DMS53 (cell line): ENCODE results near the gene TSC1.
A peak's percentile ranks its signal among the peaks of the same experiment; 100 is the strongest.
"Not testable (repeated sequence)": the region's sequence is repeated elsewhere in the genome, so short reads cannot be mapped to it uniquely, and the experiment has no call there.

ENCODE experiments used
- DNase-seq: peaks from one replicate; lab custom pipeline; 2025; lab: John Stamatoyannopoulos, UW

TSC1 gene

DNA sequence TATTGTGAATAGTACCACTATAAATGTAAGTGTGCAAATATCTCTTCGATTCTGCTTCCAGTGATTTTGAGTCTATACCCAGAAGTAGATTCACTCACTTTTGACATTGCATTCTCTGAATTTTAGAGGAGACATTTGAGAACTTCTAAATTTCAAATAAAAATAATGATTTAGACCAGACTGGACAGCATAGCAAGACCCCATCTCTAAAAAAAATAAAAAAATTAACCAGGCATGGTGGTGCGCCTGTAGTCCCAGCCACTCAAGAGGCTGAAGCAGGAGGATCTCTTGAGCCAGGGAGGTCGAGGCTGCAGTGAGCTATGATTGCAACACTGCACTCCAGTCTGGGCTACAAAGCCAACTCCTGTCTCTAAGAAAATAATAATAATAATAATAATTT, 32.2 kb upstream of the TSC1 start:
- no peak for DNase-seq

DNA sequence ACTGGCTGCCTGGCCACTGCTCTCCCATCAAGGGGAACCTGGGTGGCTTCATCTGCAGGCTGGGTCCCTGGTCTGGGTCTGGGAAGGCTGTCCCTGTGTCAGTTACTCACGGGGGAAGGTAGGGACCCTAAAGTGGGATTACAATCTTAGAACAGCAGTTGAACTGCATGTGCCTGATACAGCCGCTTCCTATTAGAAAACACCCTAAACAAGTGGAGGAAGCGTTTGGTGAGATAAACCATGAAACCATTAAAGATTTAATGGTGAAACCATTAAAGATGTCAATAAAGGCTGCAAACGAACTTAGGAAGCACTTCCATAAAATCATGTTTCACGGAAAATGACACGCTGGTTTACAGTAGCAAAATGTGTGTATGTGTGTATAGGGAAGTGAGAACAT, 31.5 kb upstream of the TSC1 start:
- no peak for DNase-seq

DNA sequence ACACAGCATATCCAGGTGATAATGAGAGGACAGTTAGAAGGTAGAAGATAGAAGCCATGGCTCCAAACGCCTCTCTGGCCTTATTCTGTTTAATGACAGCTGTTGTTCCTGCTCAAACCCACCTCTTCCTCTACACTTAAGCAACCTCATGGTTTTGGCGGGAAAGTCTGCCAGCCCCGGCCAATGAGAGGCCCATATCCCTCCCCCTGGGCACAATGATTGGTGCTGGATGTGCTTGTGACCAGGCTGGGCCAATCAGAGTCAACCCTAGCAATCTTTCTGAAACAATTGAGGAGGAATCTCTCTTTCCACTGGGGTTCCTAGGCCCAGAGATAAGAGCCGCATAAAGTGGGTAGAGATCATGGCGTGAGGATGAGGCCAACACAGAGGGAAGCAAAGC, 29.3 kb upstream of the TSC1 start:
- peak; percentile 52 for DNase-seq

DNA sequence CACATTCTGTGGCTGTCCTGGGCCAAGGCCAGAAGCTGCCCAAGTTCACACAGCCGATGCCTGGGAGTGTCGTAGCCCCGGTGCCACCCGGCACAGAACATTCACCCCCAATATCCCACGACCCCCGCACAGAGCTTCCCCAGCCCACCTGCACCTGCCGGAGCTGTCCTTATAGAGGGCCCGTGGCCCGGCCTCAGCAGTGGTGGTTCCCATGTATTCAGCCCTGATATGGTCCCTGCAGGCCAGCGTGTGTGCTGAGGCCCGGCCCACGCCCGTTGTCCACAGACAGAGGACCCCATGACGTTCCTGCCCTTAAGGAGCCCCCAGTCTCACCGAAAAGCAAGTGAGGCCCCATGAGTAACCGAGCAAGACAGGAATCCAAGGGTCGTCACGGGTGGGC, 28.8 kb upstream of the TSC1 start:
- no peak for DNase-seq

DNA sequence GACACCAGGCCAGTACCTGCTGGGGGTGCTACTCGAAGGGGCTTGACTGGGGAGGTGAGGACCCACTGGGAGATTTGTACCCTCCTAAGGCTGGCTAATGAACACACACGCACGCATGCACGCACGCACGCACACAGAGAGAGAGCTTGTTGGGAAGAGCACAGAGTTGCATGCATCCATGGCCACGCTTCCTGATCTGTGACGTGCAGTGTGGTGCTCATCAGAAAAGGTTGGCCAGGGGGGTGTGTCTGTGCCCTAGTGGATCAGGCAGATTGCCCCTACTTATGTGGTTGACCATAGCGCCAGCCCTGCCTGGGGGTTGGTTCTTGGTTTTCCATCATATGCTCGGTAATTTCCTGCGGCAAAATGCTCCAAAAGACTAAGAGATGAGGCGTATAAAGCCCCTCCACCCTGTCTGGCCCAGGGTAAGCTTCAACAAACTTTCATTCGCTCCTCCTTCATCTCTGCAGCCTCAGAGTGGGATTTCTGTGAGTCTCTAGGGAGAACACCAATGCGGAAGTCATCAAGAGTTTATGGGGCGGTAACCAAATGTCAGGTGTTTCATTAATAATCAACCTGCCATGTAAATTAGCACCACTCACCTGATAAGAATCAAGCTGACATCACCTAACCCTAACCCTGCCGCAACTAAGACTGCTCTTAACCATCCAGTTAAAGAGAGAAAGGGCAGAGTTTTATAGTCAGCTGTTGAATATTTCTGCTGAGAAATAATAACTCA, 26.1 kb upstream of the TSC1 start:
- DNase-seq = no peak

DNA sequence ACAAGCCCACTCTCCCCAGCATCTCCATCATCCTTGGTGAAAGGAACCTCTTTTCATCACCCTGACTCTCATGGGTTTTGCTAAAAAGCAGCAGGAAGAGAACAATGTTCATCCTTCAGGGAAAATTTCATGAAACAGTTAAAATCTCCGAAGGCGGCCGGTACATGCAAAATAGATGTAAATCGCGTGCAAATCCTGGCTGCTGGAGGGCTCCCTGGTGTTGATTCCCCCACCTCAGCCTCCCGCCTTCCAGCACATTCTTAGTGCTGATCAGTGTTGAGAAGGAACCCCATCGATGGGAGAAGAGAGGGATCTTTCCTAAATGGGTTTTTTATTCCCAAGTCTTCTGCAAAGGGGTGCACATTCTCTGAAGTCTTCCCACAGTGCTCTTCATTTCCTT, 25.4 kb upstream of the TSC1 start:
- no peak for DNase-seq

DNA sequence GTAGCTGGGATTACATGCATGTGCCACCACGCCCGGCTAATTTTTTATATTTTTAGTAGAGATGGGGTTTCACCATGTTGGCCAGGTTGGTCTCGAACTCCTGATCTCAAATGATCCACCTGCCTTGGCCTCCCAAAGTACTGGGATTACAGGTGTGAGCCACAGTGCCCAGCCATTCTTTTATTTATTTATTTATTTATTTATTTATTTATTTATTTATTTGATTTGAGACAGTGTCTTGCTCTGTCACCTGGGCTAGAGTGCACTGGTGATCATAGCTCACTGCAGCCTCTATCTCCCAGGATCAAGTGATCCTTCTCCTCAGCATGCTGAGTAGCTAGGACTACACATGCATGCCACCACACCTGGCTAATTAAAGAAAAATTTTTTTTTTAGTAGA, 23.5 kb upstream of the TSC1 start:
- not testable (repeated sequence) for DNase-seq

DNA sequence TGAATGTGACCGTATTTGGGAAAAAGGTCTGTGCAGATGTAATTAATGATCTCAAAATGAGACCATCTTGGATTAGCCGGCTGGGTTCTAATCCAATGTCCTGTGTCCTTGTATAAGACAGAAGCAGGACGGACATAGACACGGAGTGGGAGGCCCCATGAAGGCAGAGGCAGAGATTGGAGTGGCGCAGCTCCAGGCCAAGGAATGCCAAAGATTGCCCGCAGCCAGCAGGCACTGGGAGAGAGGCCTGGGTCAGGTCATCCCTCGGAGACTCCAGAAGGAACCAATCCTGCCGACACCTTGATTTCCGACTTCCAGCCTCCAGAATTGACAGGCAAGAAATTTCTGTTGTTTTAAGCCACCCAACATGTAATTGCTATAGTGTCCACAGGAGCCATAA, 21.1 kb upstream of the TSC1 start:
- no peak for DNase-seq

DNA sequence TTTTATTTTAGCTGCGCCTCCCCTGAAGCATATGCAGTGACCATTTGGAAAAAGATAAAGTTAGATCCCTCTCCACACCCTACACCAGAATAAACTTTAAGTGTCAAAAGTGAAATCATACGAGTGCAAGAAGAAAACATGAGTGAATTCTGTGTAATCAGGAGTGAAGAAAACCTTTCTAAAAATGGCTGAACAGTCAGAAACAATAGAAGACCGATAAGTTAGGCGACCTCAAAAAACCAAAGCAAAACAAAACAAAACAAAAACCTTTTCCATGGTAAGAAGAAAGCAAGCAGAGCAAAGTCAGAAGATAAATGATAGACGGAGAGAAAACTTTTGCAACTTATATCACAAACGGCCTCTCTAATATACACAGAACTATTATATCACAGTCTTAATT, 16.6 kb upstream of the TSC1 start:
- DNase-seq = no peak

DNA sequence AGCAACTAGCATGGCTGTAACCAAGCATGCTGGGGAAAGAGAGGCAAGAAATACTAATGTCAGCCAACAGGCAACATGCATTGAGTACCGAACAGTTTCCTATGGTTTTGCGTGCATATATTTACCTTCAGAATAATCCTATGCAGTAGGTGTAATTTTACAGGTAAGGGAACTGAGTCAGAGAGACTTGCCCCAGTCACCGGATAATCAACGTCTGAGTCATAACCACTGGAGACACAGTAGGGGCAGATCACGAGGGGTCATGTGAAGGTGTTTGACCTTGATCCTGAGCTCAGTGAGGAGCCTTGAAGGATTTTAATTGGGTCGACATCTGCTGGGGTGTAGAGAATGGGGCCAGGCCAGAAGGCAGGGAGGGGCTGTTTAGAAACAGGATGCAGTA, 13.4 kb upstream of the TSC1 start:
- no peak for DNase-seq

DNA sequence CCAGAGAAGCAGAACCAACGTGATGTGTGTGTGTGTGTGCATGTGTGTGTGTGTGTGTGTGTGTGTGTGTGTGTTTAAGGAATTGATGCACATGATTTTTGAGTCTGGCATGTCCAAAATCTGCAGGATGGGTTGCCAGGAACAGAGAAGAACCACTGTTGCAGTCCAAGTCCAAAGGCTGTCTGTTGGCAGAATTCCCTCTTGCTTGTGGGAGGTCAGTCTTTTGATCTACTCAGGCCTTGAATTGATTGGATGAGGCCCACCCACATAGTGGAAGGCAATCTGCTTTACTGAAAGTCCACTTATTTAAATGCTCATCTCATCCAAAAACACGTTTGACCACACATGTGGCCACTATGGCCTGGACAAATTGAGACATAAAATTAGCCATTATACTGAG, 11.4 kb upstream of the TSC1 start:
- DNase-seq = no peak

DNA sequence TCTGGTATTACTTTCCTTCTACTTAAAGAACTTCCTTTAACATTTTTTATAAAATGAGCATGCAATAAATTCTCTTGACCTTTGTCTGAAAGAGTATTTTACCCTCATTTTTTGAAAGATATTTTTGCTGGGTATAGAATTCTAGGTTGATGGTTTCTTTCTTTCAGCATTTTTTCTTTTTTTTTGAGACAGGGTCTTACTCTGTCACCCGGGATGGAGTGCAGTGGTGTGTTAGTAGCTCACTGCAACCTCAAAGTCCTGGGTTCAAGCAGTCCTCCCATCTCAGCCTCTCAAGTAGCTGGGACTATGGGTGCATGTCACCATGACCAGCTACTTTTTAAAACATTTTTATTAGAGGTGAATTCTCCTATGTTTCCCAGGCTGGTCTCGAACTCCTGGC, 10.7 kb upstream of the TSC1 start:
- DNase-seq = no peak

DNA sequence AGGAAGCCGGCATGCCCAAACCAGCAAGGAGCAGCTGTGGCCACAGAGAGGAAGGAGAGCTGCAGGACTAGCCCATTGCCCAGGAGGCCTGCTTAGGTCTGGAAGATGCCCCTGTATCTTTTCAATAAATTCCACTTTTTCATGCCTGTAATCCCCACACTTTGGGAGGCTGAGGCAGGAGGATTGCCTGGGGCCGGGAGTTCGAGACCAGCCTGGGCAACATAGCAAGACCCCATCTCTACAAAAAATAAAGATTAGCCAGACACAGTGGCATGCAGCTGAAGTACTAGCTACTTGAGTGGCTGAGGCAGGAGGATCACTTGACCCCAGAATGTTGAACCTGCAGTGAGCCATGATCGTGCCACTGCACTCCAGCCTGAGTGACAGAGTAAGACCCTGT, 5.3 kb upstream of the TSC1 start:
- peak; percentile 12 for DNase-seq

DNA sequence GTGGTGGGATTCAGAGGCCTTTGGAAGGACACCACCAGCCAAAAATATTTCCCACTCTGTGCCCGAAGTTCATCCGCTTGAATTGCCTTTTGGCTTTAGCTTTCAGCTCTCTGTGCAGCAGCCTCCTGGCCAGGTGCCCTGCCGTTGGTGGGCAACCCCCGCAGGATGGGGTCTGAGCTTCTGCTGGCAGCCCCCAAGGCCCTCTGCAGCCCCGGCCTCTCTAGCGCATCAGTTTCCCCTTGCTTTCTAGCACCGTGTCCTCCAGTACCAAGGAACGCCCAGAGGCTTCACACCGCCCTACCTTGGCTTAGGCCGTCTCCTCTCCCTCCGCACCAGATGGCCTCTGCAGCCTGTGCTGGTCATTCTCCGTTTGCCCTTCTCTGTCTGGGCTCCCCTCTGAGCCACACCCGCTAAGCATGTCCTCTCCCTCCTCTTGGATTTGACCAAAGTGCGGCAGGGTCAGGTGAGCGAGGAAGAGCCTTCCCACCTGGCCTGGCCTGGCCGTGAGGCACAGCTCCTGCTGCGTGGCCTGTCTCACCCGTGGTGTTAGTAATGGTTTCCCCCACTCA, 4.2 kb upstream of the TSC1 start:
- no peak for DNase-seq

DNA sequence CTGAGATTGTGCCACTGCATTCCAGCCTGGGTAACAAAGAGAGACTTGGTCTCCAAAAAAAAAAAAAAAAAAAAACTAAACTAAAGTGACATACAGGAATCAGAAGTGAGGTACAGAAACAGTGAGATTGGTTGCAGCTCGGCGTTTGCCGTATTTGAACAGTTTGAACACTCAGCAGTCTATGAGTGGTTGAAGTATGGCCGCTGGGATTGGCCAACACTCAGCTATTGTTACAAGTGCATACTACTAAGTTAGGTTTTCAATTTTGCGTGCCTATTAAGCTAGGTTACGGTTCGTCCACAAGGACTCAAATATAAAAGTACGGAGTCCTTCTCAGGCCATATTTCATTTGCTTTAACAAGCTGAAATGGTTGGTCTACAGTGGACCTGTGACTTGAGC, 3.3 kb upstream of the TSC1 start:
- DNase-seq = no peak

DNA sequence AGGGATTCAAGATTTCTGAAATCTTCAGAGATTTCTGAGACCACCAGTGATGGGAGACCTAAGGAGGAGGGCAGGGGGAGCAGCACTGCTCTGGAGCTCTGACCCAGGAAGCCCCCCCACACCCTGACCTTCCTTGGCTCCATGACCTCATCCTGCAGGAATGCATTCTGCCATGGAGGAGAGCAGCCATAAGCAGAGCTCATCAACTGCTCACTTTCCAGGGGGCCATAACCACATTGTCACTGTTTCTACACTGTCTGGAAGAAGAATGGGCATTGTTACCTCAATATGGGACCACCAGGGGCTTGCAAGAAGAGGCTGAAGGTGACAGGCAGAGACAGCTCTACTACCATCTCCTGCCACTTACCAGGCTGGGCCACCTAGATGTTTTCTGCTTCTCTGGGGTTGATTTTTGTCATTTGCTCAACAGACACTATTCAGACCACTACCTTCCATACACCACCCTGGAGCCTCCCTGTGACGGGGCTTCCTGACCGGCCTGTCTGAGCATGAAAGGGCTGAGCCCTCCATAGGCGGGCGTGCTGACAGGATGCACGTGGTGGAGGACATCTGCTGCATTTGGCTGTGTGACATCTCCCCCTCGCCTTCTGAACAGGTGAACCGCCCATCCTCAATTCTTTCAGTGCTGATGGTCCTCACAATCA, 2.3 kb upstream of the TSC1 start:
- DNase-seq = peak; percentile 21

DNA sequence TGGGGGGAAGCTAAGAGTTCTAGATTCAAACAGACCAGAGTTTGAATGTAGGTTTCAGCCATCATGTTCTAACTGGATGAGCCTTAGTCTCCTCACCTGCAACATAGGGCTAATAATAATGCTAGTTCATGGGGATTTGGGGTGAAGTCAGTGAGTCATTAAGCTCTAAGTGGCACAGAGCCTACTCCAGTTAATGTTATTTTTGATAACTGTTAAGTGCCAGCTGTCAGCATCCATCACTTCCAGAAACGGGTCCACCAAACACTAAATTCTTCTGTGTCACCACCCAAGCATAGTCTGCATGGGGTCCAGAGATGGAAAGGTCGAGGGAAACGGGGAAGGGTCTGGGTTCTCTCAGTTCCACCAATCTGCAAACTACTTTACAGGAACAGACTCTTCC, 1.8 kb upstream of the TSC1 start:
- DNase-seq = no peak

DNA sequence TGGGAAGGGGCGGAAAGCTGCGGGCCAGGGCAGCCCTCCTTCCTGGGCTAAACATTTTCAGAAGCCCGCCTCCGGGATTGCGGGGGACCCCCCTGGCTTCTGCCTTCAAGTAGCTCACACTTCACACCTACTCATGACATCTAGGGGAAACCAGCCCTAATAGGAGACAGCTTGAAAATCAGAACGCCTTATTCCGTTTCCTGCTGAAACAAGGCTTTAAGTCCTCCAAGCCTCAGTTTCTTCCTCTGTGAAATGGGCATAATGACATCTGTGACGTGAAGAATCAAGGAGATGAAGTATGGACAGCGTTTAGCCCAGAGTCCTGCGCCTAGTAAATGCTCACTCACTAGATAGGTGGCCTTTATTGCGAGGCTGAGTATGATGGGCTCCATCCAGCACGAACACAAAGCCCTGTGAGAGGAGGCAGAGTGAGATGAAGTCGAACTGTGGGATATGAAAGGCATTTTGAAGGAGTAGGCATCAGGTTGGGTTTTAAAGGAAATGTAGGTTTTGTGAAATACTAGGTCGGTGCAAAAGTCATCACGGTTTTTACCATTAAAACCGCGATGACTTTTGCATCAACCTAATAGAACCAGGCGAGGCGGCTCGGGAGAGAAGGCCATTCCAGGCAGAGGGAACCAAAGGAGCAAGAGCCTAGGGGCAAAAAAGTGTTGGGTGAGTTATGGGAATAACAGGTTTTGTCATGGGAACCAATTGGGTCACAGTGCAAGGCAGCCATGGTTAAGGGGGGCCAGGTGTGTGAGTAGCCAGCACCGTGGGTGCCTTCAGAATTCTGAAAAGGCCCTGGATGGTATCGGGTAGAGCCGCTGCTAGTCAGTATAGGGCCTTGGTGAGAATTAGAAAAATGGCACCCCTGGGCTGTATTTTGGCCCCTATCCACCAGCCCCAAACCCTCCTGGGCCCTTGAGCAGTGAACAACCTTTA, 1.0 kb upstream of the TSC1 start:
- no peak for DNase-seq

DNA sequence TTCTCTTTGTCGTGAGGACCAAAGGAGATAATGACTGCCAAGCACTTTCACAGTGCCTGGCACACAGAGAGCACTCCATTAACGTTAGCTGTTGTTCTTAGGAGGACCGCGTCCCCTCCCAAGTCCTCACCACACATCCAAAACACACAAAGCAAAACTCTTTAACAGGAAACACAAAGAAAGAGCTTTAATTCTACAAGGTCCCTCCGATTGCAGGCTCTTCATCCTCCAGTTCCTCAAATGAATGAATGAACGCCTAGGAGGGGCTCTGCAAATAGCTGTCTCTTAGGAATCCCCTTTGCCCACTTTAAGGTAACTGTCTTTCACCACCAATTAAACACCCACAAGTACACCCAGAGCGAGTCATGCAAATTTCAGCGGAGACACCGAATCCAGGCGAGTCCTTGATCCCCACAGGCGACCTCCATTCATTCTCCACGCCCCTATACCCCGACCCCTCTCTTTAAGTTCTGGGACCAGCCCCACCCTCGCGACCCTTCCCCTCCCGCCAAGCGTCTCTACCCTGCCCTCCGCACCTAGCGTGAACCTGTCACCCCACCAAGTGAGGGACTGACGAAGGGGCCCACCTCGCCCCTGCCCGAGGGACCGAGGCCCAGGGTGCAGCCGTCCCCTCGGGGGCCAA, 644 bp downstream of the TSC1 start:
- DNase-seq = peak; percentile 37

DNA sequence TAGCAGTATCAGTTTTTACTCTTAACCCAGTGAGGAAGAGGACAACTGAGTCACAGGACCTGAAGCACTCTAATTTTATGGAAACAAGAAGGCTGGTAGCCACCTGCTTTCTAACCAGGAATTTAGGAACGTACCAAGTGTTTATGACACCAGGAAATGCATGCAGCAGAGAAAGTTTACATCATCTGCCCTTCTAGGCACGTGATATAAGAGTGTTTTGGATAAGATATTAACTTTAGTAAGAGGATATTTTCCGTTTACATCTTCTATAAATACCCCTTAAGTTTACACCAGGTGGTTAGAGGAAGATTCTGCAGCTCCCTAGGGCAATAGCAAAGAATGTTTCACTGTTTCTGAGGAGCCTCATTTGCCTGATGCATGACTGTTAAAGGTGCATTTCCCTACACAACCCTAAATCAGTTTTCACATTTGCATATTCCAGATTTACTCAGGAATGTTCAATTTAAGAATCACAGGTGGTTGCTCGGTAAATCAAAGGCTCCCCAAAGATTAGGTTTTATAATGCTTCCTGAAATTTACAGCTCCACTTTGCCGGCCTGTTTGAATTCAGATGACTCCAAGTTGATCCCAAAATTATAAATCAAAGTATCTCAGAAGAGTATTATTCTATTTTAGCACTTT, 1.8 kb downstream of the TSC1 start:
- no peak for DNase-seq

DNA sequence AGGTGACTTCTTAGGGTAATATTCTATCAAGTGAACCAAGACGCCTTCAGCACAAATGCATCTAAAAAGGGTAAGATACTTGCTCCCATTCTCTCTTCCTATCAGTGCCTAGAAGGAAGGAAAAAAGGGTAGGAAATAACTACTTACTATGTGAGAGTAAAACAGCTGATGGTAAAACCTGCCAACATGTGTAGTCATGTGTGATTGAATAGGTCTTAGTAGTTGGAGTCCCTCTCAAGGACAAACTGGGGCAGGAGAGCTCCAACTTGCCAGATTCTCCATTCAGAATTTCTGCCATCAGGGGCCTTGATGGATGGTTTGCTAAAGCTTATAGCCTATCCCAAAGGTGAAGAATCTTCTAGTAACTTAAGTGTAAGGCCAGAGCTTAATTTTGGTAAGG, 5.2 kb downstream of the TSC1 start:
- DNase-seq = no peak

DNA sequence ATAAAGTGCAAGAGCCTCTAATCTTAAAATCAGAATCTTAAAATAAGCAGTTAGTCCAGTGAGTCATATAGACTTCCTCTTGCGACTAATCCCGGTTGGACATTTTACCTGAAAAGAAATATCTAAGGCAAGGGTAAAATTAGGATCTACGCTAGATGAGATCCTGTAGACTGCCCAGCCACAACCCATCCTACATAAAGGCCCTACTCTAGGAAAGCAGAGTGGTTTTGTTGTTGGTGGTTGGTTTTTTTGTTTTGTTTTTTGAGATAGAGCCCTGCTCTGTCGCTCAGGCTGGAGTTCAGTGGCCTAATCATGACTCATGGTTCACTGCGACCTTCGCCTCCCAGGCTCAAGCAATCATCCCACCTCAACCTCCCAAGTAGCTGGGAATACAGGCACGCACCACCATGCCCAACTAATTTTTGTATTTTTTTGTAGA, 6.9 kb downstream of the TSC1 start:
- no peak for DNase-seq
